ENCODE results near the gene TNFAIP3. TPM values are rescaled to one million over a fixed set of nuclear protein-coding genes. Genes with fewer than 3 reads are reported as not detected.

TNFAIP3 gene
- total RNA-seq, 4 donors from 2014 or later, result 5.9 to 7.8 (median 7.3) TPM

- intact Hi-C loops (cut with DNase I), result no loop called here
Observed at GRCh38 chr6:137872581-137873115, 5.6 kb downstream of the TNFAIP3 start.

GRCh38 chr6:137873273-137873762 is 6.3 kb downstream of the TNFAIP3 start:
- H3K27ac ChIP-seq, result peak overlapping the region in 2 of 3 donors; percentile 8 to 18
- H3K9me3 ChIP-seq, result no peaks in the 10 kb centered on the region
- H3K4me3 ChIP-seq (replicated peaks in 1 of 3), result peak overlapping the region in 1 of 3 donors; percentile 1
- 38 to 66% methylated on average over 7 of the region's 7 CpGs for WGBS, 2 donors
- no peak for TF ChIP-seq CTCF (IDR thresholded peaks at IDR 0.05)
- no peak for TF ChIP-seq POLR2A (IDR thresholded peaks at IDR 0.05)
- intact Hi-C loops (cut with DNase I), result no loop called here
- peaks cover 19 to 43% of the 10 kb centered on the region in 2 donors for H3K4me1 ChIP-seq
- peaks cover 18 to 24% of the 10 kb centered on the region in 2 donors for H3K36me3 ChIP-seq
- DNase-seq, result peak; percentile 49 to 60
- no peaks in the 10 kb centered on the region for H3K27me3 ChIP-seq

More at GRCh38 chr6:137872581-137873115, 5.6 kb downstream of the TNFAIP3 start:
- H3K9me3 ChIP-seq, result no peaks in the 10 kb centered on the region
- no peak for DNase-seq
- H3K4me1 ChIP-seq, result peaks cover 19 to 45% of the 10 kb centered on the region in 2 donors
- H3K36me3 ChIP-seq, result peaks cover 18 to 24% of the 10 kb centered on the region in 2 donors
- H3K27me3 ChIP-seq, result no peaks in the 10 kb centered on the region
- WGBS, 2 donors, result 67 to 91% methylated on average over 2 of the region's 2 CpGs
- TF ChIP-seq CTCF (IDR thresholded peaks at IDR 0.05) (no peak), POLR2A (IDR thresholded peaks at IDR 0.05) (no peak)
- H3K4me3 ChIP-seq (replicated peaks in 1 of 3), result no peak overlapping the region
- peak overlapping the region in 1 of 3 donors; percentile 18 for H3K27ac ChIP-seq

- Histone ChIP-seq H3K4me3 (replicated peaks in 1 of 3) (no peak overlapping the region), H3K36me3 (peaks cover 18 to 24% of the 10 kb centered on the region in 2 donors), H3K27me3 (no peaks in the 10 kb centered on the region), H3K4me1 (peaks cover 22 to 46% of the 10 kb centered on the region in 2 donors), H3K27ac (peak overlapping the region in 1 of 3 donors; percentile 2), H3K9me3 (no peaks in the 10 kb centered on the region)
- WGBS, 2 donors, result 91 to 93% methylated on average over 11 of the region's 11 CpGs
- TF ChIP-seq POLR2A (IDR thresholded peaks at IDR 0.05) (no peak), CTCF (IDR thresholded peaks at IDR 0.05) (no peak)
- no peak for DNase-seq
- intact Hi-C loops (cut with DNase I), result no loop called here
Observed at GRCh38 chr6:137874204-137875057, 7.4 kb downstream of the TNFAIP3 start.

- no peak for TF ChIP-seq CTCF (IDR thresholded peaks at IDR 0.05)
- TF ChIP-seq POLR2A (IDR thresholded peaks at IDR 0.05), result no peak
- 93 to 95% methylated on average over 6 of the region's 6 CpGs for WGBS, 2 donors
- intact Hi-C loops (cut with DNase I), result no loop called here
- peaks cover 24 to 51% of the 10 kb centered on the region in 2 donors for H3K4me1 ChIP-seq
- H3K9me3 ChIP-seq, result no peaks in the 10 kb centered on the region
- no peak overlapping the region for H3K4me3 ChIP-seq (replicated peaks in 1 of 3)
- H3K36me3 ChIP-seq, result peaks cover 18 to 24% of the 10 kb centered on the region in 2 donors
- H3K27ac ChIP-seq, result no peak overlapping the region
- H3K27me3 ChIP-seq, result no peaks in the 10 kb centered on the region
- DNase-seq, result no peak
Observed at GRCh38 chr6:137875058-137875520, 8.0 kb downstream of the TNFAIP3 start.

All from thyroid gland (tissue), 4 donors.